HepG2 (cell line): ENCODE data around the gene HDAC4. TPM values are rescaled to one million over a fixed set of nuclear protein-coding genes. Genes with fewer than 3 reads are reported as not detected.

Experiments
- ATF7 ChIP-seq, 2 experiments: fragments of 450-650 bp in 1 of 2; sonication (generic) in 1 of 2; formaldehyde crosslinking in 1 of 2; IDR thresholded peaks; 2 replicates each; pipeline versions ENCODE4 v1.4.0 to v1.6.1; 2016 to 2020; ENCODE audit warnings: antibody characterized with exemption in 1 of 2, mild to moderate bottlenecking in 1 of 2, missing genetic modification reagents in 1 of 2
- EED ChIP-seq: sonication (generic); formaldehyde crosslinking; IDR thresholded peaks from 2 replicates; pipeline ENCODE4 v1.5.0; 2020; ENCODE audit warnings: mild to moderate bottlenecking, missing genetic modification reagents
- GATAD1 ChIP-seq: IDR thresholded peaks from 2 replicates; pipeline ENCODE4 v1.6.1; 2016; ENCODE audit warnings: missing genetic modification reagents, missing compliant biosample characterization
- HHEX ChIP-seq: IDR thresholded peaks from 2 replicates; pipeline ENCODE4 v1.6.1; 2016; ENCODE audit warnings: control low read depth
- HNRNPK ChIP-seq: fragments of 200-400 bp; formaldehyde crosslinking; IDR thresholded peaks from 2 replicates; pipeline ENCODE4 v1.6.1; 2018; ENCODE audit warnings: low read length, low read depth, moderate library complexity, mild to moderate bottlenecking; ENCODE audit not compliant: poor library complexity, severe bottlenecking
- HOXA3 ChIP-seq: sonication (generic); formaldehyde crosslinking; IDR thresholded peaks from 2 replicates; pipeline ENCODE4 v1.5.0; 2020; ENCODE audit warnings: missing genetic modification reagents
- MATR3 ChIP-seq: sonication (generic); formaldehyde crosslinking; IDR thresholded peaks from 2 replicates; pipeline ENCODE4 v1.4.0; 2020; ENCODE audit warnings: missing genetic modification reagents
- MBNL3 ChIP-seq: fragments of 250-450 bp; sonication (Bioruptor Pico); conservative IDR thresholded peaks from 2 replicates; pipeline ENCODE4 v1.8.0; 2022; ENCODE audit warnings: mild to moderate bottlenecking, inconsistent platforms
- PBX2 ChIP-seq: IDR thresholded peaks from 2 replicates; pipeline ENCODE4 v1.6.1; 2016; ENCODE audit warnings: control low read depth
- PPARG ChIP-seq: conservative IDR thresholded peaks from 2 replicates; pipeline ENCODE4 v1.6.1; 2016; ENCODE audit warnings: missing biosample characterization, missing genetic modification reagents
- SOX5 ChIP-seq: IDR thresholded peaks from 2 replicates; pipeline ENCODE4 v1.6.1; 2016; ENCODE audit warnings: borderline replicate concordance
- ZHX2 ChIP-seq, 2 experiments: sonication (generic) in 1 of 2; formaldehyde crosslinking in 1 of 2; IDR thresholded peaks; 2 replicates each; pipeline versions ENCODE4 v1.6.1 to v1.9.0; 2014 to 2022; ENCODE audit warnings: antibody characterized with exemption in 1 of 2, borderline replicate concordance in 1 of 2, inconsistent platforms in 1 of 2, low read depth in 1 of 2, missing genetic modification reagents in 1 of 2
- ZIK1 ChIP-seq: sonication (generic); formaldehyde crosslinking; IDR thresholded peaks from 2 replicates; pipeline ENCODE4 v1.5.0; 2020; ENCODE audit warnings: mild to moderate bottlenecking, low read depth, missing genetic modification reagents, borderline replicate concordance
- ZNF225 ChIP-seq: sonication (generic); formaldehyde crosslinking; IDR thresholded peaks from 2 replicates; pipeline ENCODE4 v1.4.0; 2020; ENCODE audit warnings: mild to moderate bottlenecking, missing genetic modification reagents
- ZNF232 ChIP-seq: sonication (generic); formaldehyde crosslinking; IDR thresholded peaks from 2 replicates; pipeline ENCODE4 v1.4.0; 2020; ENCODE audit warnings: missing genetic modification reagents, borderline replicate concordance
- ZNF367 ChIP-seq: sonication (generic); formaldehyde crosslinking; IDR thresholded peaks from 2 replicates; pipeline ENCODE4 v1.4.0; 2020; ENCODE audit warnings: missing genetic modification reagents, borderline replicate concordance
- ZNF510 ChIP-seq: sonication (generic); formaldehyde crosslinking; IDR thresholded peaks from 2 replicates; pipeline ENCODE4 v1.4.0; 2020; ENCODE audit warnings: low read depth, mild to moderate bottlenecking, missing genetic modification reagents
- ZNF597 ChIP-seq: sonication (generic); formaldehyde crosslinking; IDR thresholded peaks from 2 replicates; pipeline ENCODE4 v1.5.0; 2020; ENCODE audit warnings: missing genetic modification reagents
- polyA plus RNA-seq, 8 experiments: library from polyadenylated mRNA; depleted of rRNA in 3 of 8; stranded (reverse) in 7 of 8; unstranded in 1 of 8; fragments of >200 nt; fragmentation: Illumina TruSeq in 4 of 8; extraction: Trizol in 4 of 8; gene quantifications; 2 replicates each; pipeline versions ENCODE4 v1.2.1 to v1.2.3, GENCODE V29; 2011 to 2016; ENCODE audit warnings: low read depth in 4 of 8, missing spikeins in 1 of 8, mixed read lengths in 1 of 8; ENCODE audit not compliant: insufficient read depth in 1 of 8
- total RNA-seq, 5 experiments: library from RNA; depleted of rRNA; stranded (reverse); fragments of >200 nt; fragmentation: Illumina TruSeq; extraction: Trizol; gene quantifications; 2 replicates each; pipeline ENCODE4 v1.2.3, GENCODE V29; 2016; ENCODE audit warnings: low read depth in 1 of 5
- TF ChIP-seq, protein P1 (sequence below): sonication (generic); formaldehyde crosslinking; IDR thresholded peaks from 2 replicates; pipeline ENCODE4 v1.4.0; 2020; ENCODE audit warnings: mild to moderate bottlenecking, missing genetic modification reagents

The HDAC4 gene
- total and polyA plus RNA-seq, 2 of the 13 experiments (the other 11 are each of a cell fraction or from before 2014, with no cell fraction given), result 10.1 to 11.5 TPM

DNA sequence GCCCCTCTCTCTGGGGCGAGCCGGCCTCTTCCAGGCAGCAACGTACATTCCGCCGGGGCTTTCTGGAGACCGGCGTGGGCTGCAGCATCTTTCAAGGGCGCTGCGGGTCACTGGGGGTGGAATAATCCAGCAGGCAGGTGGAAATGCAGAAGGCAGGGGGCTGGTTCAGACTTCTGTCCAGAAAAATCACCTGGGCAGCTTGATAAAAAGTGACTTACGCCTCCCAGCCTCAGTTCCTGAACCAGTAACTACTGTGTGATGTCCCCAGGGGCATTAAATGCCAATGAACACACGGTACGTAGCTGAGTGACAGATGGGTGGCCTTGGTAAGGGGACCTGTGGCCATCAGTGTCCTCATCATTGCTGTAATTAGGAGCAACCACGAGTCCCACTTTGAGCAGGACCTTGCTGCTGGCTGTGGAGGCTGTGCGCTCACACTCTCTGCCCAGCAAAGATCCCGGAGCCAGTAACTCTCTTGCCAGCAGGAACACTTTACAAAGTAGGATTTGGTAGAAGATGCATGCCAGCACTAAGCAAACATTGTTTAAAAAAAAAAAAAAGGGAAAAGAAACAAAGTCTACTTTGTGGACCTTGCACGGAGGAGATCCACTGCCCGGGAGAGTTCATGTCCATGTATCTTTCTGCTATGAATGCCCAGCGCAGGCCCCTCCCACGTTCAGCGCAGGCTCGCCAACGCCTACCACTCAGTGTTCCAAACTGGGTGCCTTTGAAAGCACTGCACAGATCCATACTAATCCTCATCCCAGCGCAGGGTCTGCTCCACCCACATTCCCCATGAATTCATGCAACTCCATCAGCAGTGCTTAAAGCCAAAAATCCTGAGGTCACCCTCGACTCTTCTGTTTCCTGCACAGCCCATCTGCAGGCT, 177.3 kb downstream of the HDAC4 start (continued):
- TF ChIP-seq ZNF597 (CRISPR knock-in tag), result no peak
- no peak for TF ChIP-seq PPARG (CRISPR knock-in tag)
- TF ChIP-seq GATAD1 (CRISPR knock-in tag), result no peak
- TF ChIP-seq ZIK1 (CRISPR knock-in tag), result no peak
- TF ChIP-seq ZNF510, result no peak
- peak; percentile 58 for TF ChIP-seq SOX5 (CRISPR knock-in tag)
- no peak for TF ChIP-seq ATF7 (IDR thresholded peaks at IDR 0.05)
- no peak for TF ChIP-seq ATF7 (CRISPR knock-in tag; IDR thresholded peaks at IDR 0.05)
- TF ChIP-seq, protein P1, sequence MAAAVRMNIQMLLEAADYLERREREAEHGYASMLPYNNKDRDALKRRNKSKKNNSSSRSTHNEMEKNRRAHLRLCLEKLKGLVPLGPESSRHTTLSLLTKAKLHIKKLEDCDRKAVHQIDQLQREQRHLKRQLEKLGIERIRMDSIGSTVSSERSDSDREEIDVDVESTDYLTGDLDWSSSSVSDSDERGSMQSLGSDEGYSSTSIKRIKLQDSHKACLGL (CRISPR knock-in tag), result no peak
- no peak for TF ChIP-seq ZHX2 (IDR thresholded peaks at IDR 0.05; ENCODE audit: low read depth)
- TF ChIP-seq ZHX2 (CRISPR knock-in tag; IDR thresholded peaks at IDR 0.05; ENCODE audit: borderline replicate concordance), result no peak
- TF ChIP-seq HHEX, result no peak
- TF ChIP-seq HNRNPK, result no peak
- TF ChIP-seq ZNF367 (CRISPR knock-in tag), result no peak
- peak; percentile 68; the same call in 1 of the 2 replicates for TF ChIP-seq PBX2 (CRISPR knock-in tag)
- TF ChIP-seq ZNF232 (CRISPR knock-in tag), result no peak
- no peak for TF ChIP-seq ZNF225 (CRISPR knock-in tag)
- TF ChIP-seq MBNL3 (CRISPR knock-in tag), result no peak
- TF ChIP-seq HOXA3 (CRISPR knock-in tag), result peak; percentile 57; the same call in 1 of the 2 replicates
- no peak for TF ChIP-seq EED
- TF ChIP-seq MATR3 (CRISPR knock-in tag), result no peak
